Measurements from ENCODE around the gene TIAM2.

Gene TIAM2

DNA sequence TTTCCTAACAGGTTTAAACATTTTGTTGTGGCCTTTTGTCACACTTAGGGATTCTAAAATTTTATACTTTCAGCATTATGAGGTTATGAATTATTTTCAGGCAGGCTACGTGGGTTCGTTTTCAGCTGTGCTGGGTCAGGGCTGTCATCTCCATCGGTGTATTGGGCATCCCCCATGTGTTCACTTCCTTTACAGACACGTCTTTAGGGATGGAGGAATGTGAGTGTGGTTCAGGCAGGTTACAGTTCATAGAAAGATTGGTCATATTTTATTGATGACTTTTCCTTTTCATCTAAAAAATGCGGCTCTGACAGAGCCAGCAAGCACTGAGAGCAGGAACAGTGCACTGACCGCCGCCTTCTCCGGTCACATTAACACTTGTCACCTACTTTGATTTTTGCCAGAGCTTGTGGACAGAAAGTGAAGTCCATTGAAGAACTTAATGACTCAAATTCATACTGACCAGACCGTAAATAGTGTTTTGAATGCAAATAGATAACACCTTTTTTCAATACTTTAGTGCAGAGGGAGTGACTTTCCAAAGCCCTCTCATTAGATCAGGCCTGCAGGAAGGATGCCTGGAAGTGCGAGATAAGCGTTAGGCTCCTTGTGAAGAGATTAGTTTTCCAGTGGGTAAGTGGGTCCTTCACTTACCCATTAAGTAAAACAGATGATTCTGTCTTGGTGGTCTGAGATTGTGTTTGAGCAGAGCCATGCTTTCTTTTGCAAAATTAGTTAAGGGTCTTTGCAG is 113.1 kb downstream of the TIAM2 start:
- peak overlapping the region; percentile 13 to 19 (median 15) for H3K27ac Mint-ChIP-seq
- no peaks in the 10 kb centered on the region for H3K36me3 Mint-ChIP-seq (ENCODE audit: low read depth)
- H3K9me3 Mint-ChIP-seq: no peaks in the 10 kb centered on the region
- peaks cover 20% of the 10 kb centered on the region for H3K4me1 Mint-ChIP-seq
- no peak overlapping the region for H3K4me3 Mint-ChIP-seq
- H3K27me3 Mint-ChIP-seq (ENCODE audit: low read depth): no peaks in the 10 kb centered on the region
- TF ChIP-seq, protein P1, sequence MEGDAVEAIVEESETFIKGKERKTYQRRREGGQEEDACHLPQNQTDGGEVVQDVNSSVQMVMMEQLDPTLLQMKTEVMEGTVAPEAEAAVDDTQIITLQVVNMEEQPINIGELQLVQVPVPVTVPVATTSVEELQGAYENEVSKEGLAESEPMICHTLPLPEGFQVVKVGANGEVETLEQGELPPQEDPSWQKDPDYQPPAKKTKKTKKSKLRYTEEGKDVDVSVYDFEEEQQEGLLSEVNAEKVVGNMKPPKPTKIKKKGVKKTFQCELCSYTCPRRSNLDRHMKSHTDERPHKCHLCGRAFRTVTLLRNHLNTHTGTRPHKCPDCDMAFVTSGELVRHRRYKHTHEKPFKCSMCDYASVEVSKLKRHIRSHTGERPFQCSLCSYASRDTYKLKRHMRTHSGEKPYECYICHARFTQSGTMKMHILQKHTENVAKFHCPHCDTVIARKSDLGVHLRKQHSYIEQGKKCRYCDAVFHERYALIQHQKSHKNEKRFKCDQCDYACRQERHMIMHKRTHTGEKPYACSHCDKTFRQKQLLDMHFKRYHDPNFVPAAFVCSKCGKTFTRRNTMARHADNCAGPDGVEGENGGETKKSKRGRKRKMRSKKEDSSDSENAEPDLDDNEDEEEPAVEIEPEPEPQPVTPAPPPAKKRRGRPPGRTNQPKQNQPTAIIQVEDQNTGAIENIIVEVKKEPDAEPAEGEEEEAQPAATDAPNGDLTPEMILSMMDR (IDR thresholded peaks at IDR 0.05; ENCODE audit: unreplicated experiment in 3 of 3): no peak

DNA sequence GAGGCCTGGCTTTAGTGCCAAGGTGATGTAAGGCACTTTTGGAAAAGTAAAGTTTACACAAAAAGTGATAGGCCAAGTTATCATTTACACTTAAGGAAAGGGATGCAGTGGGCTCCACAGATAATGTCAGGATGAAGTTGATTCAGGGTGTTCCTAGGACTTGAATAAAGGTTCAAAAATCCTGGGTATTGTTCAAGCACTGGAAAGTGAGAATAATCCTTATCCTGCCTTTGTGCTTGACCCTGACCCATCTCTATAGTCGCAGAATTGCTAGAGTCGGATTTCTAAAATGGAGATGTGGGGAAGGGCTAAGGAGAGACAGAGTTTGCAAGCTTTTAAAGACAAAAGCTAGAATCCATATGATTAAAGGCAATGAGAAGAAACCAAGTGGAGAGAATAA is 115.6 kb downstream of the TIAM2 start:
- H3K4me3 Mint-ChIP-seq: no peak overlapping the region
- H3K9me3 Mint-ChIP-seq: no peaks in the 10 kb centered on the region
- TF ChIP-seq, protein P1 (IDR thresholded peaks at IDR 0.05; ENCODE audit: unreplicated experiment in 3 of 3): no peak
- peaks cover 20% of the 10 kb centered on the region for H3K4me1 Mint-ChIP-seq
- no peak overlapping the region for H3K27ac Mint-ChIP-seq
- no peaks in the 10 kb centered on the region for H3K27me3 Mint-ChIP-seq (ENCODE audit: low read depth)
- H3K36me3 Mint-ChIP-seq (ENCODE audit: low read depth): no peaks in the 10 kb centered on the region

DNA sequence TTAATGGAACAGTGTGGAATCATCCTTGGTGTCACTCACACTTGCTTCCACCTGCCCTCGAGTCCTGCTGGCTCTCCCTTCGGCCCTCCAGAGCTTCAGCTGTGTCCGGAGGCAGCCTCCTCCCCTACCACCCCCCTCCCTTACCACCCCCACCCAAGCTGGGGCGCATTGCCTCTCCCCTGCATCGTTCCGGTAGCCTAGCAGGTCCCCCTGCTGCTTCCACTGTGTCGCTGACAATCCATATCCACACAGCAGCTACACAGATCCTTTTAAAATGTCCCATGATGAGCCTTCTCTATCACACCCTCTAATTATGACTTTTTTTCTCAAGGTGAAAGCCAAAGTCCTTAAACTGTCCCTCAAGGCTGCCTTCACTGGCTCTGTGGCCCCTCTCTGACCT is 117.6 kb downstream of the TIAM2 start:
- no peaks in the 10 kb centered on the region for H3K36me3 Mint-ChIP-seq (ENCODE audit: low read depth)
- peaks cover 3% of the 10 kb centered on the region for H3K27me3 Mint-ChIP-seq (ENCODE audit: low read depth)
- H3K4me3 Mint-ChIP-seq: no peak overlapping the region
- no peaks in the 10 kb centered on the region for H3K9me3 Mint-ChIP-seq
- TF ChIP-seq, protein P1 (IDR thresholded peaks at IDR 0.05; ENCODE audit: unreplicated experiment in 3 of 3): no peak
- peaks cover 7% of the 10 kb centered on the region for H3K4me1 Mint-ChIP-seq
- H3K27ac Mint-ChIP-seq: no peak overlapping the region

DNA sequence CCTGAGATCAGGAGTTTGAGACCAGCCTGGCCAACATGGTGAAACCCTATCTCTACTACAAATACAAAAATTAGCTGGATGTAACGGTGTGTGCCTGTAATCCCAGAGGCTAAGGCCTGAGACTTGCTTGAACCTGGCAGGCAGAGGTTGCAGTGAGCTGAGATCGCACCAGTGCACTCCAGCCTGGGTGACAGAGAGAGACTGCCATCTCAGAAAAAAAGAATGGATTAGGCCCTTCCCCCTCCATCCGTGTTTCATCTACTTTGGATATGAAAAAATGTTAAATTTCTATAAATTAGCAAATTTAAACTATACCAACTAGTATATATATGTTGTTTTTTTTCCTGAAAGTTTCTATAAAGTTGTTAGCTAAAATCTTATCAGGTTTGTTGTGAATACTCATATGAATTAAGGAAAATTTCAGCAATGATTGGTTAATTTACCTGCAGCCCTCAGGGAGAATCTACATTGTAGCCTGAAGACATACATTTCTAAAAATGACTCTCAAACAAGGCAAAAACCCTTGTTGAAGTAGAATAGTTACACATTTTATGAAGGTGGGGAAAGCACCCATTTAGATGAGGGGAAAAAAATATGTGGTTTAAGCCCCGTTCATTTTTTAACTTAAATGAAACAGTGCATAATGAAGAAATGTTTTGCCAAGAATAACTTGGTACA is 120.9 kb downstream of the TIAM2 start:
- H3K27ac Mint-ChIP-seq: no peak overlapping the region
- H3K27me3 Mint-ChIP-seq (ENCODE audit: low read depth): peaks cover 3% of the 10 kb centered on the region
- H3K4me1 Mint-ChIP-seq: peaks cover 11% of the 10 kb centered on the region
- TF ChIP-seq, protein P1 (IDR thresholded peaks at IDR 0.05; ENCODE audit: unreplicated experiment in 3 of 3): no peak
- H3K4me3 Mint-ChIP-seq: no peak overlapping the region
- no peaks in the 10 kb centered on the region for H3K36me3 Mint-ChIP-seq (ENCODE audit: low read depth)
- no peaks in the 10 kb centered on the region for H3K9me3 Mint-ChIP-seq

DNA sequence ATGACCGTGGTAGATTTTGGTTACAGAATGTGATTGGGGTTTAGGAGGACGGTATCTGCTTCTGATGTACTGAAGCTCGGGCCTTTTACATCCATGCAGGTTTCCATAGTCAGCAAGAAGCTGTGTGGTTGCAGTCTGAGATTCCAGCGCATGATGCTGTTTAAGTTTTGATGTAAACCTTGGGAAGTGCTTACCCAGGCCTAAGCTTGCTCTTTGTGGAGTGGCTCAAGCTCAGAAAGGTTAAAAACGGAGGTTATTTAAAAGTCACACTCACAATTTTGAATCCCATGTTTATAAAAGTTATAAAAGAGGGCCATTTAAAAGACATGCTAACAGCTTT is 121.4 kb downstream of the TIAM2 start:
- peaks cover 3% of the 10 kb centered on the region for H3K27me3 Mint-ChIP-seq (ENCODE audit: low read depth)
- H3K36me3 Mint-ChIP-seq (ENCODE audit: low read depth): no peaks in the 10 kb centered on the region
- H3K9me3 Mint-ChIP-seq: no peaks in the 10 kb centered on the region
- no peak overlapping the region for H3K4me3 Mint-ChIP-seq
- no peak overlapping the region for H3K27ac Mint-ChIP-seq
- peaks cover 13% of the 10 kb centered on the region for H3K4me1 Mint-ChIP-seq
- TF ChIP-seq, protein P1 (IDR thresholded peaks at IDR 0.05; ENCODE audit: unreplicated experiment in 3 of 3): no peak

DNA sequence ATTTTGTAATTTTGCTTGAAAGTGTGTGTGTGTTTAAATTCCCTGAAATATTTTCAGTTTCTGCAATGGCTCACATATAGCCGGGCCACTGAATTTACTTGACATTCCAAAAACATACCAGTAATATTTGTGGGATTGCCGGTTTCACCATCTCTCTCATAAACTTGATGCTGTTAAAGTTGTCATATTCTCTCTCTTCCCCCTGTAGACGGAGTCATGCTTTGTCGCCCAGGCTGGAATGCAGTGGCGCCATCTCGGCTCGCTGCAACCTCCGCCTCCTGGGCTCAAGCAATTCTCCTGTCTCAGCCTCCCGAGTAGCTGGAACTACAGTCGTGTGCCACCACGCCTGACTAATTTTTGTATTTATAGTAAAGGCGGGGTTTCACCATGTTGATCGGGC is 122.1 kb downstream of the TIAM2 start:
- Mint-ChIP-seq H3K27ac (no peak overlapping the region), H3K4me3 (no peak overlapping the region), H3K4me1 (peaks cover 18% of the 10 kb centered on the region), H3K27me3 (ENCODE audit: low read depth) (peaks cover 10% of the 10 kb centered on the region), H3K9me3 (no peaks in the 10 kb centered on the region), H3K36me3 (ENCODE audit: low read depth) (no peaks in the 10 kb centered on the region)
- TF ChIP-seq, protein P1 (IDR thresholded peaks at IDR 0.05; ENCODE audit: unreplicated experiment in 3 of 3): no peak
